Lower leg skin (tissue), 4 donors: ENCODE data around the gene CHD6. TPM values are rescaled to one million over a fixed set of nuclear protein-coding genes. Genes with fewer than 3 reads are reported as not detected.
"Not testable (repeated sequence)": the region's sequence is repeated elsewhere in the genome, so short reads cannot be mapped to it uniquely, and the experiment has no call there.

ENCODE experiments used
- DNase-seq, 2 donors: peaks; one replicate each; pipeline ENCODE4 v3.0.0-alpha.2; 2019; ENCODE audit warnings: low spot score in 2 of 2
- H3K4me3 ChIP-seq: fragments of 200-600 bp; sonication (generic); 2 replicates; pipeline ENCODE4 v1.5.1; 2017; ENCODE audit warnings: mild to moderate bottlenecking, low read depth; ENCODE audit not compliant: poor library complexity, severe bottlenecking
- POLR2A ChIP-seq, 2 donors: fragments of 450-650 bp; IDR thresholded peaks; one replicate each; pipeline ENCODE4 v1.6.1; 2016 to 2017; ENCODE audit warnings: antibody characterized with exemption in 2 of 2, mild to moderate bottlenecking in 1 of 2, moderate library complexity in 1 of 2
- WGBS, 2 donors: methylation state at CpG; one replicate each; pipeline ENCODE4 v1.1.5; 2018; 5-methylcytosine and 5-hydroxymethylcytosine counted together
- intact Hi-C: fragments of 100-400 bp; cut with DNase I; formaldehyde crosslinking; loops from one replicate; pipeline ENCODE4 v1.15.0; 2023; ENCODE audit warnings: low total_unique reads
- total RNA-seq, 4 donors: library from RNA; depleted of rRNA; stranded (reverse); fragments of >200 nt; gene quantifications; one replicate each; pipeline ENCODE4 v1.1.0, GENCODE V29; 2016
- TF ChIP-seq, protein P1 (sequence below), 3 donors: fragments of 450-650 bp; IDR thresholded peaks; one replicate each; pipeline ENCODE4 v1.5.1; 2016; ENCODE audit warnings: antibody characterized with exemption in 3 of 3, mild to moderate bottlenecking in 3 of 3, moderate library complexity in 2 of 3

Gene CHD6
- total RNA-seq, 4 donors from 2014 or later: 29.7 to 40.1 (median 37.7) TPM

DNA sequence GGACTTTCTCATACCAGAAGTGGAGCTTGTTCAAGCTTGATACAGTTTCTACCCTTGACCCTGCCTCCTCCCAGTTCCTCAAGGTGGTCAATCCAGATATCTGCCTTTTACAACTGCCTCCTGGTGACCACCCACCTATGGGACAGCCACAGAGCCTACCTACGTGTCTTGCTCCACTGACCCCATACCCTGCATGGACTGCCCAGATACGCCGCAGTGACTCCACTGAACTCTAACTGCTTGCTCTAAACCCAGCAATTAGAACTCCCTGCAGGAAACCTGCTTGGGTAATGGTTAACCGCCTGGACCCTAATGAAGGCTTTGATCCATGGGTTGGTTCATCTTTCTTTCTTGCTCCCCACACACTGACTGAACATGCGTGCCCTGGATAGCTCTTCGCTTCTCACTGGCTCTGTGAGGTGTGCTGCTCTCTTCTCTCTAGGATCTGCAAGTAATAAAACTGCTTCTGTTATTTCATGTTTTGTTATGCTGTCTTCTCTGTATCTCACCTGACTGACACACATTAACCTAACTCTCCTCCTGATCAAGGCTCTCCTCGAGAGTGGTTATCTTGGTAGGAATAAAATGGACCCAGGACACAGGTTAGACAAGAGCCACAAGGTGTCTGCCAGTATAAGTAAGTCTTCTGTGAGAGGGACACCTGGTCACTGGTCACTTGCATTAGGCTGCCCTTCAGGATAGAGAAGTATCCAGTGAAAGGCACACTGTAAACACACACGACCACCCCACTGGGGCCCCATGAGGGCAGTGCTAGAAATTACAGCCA lies 79.2 kb downstream of the CHD6 start:
- TF ChIP-seq POLR2A (IDR thresholded peaks at IDR 0.05): no peak
- TF ChIP-seq, protein P1, sequence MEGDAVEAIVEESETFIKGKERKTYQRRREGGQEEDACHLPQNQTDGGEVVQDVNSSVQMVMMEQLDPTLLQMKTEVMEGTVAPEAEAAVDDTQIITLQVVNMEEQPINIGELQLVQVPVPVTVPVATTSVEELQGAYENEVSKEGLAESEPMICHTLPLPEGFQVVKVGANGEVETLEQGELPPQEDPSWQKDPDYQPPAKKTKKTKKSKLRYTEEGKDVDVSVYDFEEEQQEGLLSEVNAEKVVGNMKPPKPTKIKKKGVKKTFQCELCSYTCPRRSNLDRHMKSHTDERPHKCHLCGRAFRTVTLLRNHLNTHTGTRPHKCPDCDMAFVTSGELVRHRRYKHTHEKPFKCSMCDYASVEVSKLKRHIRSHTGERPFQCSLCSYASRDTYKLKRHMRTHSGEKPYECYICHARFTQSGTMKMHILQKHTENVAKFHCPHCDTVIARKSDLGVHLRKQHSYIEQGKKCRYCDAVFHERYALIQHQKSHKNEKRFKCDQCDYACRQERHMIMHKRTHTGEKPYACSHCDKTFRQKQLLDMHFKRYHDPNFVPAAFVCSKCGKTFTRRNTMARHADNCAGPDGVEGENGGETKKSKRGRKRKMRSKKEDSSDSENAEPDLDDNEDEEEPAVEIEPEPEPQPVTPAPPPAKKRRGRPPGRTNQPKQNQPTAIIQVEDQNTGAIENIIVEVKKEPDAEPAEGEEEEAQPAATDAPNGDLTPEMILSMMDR (IDR thresholded peaks at IDR 0.05): no peak
- 93 to 95% methylated on average over 8 of the region's 8 CpGs for WGBS, 2 donors
- intact Hi-C loops: no loop called here
- no peak for DNase-seq
- H3K4me3 ChIP-seq: no peak overlapping the region

DNA sequence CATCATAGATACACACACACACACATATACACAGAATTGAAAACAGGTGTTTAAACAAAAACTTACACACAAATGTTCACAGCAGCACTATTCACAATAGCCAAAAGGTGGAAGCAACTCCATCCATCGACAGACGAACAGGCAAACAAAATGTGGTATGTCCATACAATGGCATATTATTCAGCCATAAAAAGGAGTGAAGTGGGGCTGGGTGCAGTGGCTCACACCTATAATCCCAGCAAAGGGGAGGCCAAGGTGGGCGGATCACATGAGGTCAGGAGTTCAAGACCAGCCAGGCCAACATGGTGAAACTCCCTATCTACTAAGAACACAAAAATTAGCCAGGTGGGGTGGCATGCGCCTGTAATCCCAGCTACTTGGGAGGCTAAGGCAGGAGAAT lies 80.3 kb downstream of the CHD6 start:
- 97% methylated on average over 4 of the region's 4 CpGs for WGBS, 2 donors
- TF ChIP-seq POLR2A (IDR thresholded peaks at IDR 0.05): no peak
- TF ChIP-seq, protein P1 (IDR thresholded peaks at IDR 0.05): no peak
- intact Hi-C loops: no loop called here
- no peak overlapping the region for H3K4me3 ChIP-seq
- DNase-seq: no peak

DNA sequence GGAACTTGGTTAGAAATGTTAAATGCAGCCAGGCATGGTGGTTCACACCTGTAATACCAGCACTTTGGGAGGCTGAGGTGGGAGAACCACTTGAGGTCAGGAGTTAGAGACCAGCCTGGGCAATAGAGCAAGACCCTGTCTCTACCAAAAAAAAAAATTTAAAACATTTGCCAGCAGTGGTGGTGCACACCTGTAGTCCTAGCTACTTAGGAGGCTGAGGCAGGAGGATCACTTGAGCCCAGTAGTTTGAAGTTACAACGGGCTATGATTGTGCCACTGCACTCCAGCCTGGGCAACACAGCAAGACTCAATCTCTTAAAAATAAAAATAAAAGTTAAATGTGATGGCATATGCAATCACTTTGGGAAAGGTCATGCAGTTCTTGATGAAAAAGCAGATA lies 82.6 kb downstream of the CHD6 start:
- 93 to 95% methylated on average over 1 of the region's 1 CpG for WGBS, 2 donors
- DNase-seq, H3K4me3 ChIP-seq, intact Hi-C loops: not testable (repeated sequence)

DNA sequence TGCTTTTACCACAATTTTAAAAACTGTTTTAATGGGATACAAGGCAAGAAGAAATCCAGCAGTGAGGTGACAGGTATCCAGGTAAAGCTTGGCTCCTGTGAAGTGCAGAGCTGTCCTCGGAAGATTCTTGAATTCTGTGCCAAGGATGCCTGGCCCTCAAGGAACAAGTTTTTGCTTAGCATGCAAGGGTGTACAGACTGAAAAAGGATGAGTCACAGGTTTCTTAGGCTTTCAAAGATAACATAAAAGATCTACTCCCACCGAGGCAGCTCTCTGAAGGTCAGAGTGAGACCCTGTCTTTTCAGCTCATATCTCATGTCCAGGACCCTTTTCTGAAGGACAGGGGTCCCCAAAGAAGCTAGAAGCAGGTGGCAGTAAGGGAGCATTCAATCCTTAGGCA lies 83.3 kb downstream of the CHD6 start:
- DNase-seq: no peak
- no peak for TF ChIP-seq POLR2A (IDR thresholded peaks at IDR 0.05)
- TF ChIP-seq, protein P1 (IDR thresholded peaks at IDR 0.05): no peak
- H3K4me3 ChIP-seq: no peak overlapping the region
- 51 to 67% methylated on average over 2 of the region's 2 CpGs for WGBS, 2 donors
- intact Hi-C loops: no loop called here

DNA sequence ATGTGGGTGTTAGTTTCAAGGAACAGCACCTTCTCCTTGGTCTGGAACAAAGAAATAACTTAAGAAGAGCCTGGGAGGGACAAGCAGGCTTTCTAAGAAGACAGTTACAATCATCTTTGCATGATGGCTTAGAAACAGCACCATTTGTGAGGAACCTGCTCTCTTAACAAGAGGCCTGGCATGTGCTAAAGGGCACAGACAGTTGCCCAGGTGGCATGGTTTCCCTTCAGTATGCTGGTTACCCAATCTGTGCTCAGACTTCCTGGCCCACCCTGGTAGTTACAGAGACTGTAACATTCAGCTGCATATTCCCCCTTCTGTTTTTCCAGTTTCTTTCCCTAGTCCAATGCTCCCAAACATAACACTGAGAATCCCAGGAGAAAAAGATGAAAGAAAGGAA lies 84.0 kb downstream of the CHD6 start:
- intact Hi-C loops: no loop called here
- TF ChIP-seq, protein P1 (IDR thresholded peaks at IDR 0.05): no peak
- TF ChIP-seq POLR2A (IDR thresholded peaks at IDR 0.05): no peak
- no peak for DNase-seq
- H3K4me3 ChIP-seq: no peak overlapping the region

DNA sequence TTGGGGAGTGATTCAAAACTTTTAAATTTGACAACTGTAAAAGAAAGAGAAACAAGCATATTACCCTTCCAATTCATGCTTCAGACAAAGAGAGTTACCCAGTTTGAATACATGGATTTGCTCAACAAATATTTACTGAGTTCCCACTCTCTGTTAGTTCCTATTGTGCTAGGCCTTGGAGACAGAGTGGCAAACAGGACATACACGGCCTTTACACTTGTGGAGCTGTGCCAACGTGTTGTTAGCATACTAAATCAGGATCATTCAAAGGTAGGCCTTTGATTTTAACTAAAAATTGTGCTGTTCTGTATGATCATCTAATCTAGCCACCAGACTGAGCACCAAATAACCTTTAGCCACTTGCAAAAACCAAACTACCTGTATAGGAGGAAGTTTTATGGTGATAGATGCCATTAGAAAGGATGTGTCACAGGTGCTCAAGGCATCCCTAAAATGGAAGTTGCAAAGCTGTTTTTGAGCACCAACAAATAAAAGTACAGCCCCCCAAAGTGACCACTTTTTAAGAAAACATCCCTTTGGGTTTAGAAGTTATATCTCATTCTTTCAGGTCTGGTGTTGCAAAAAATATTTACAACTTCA lies 84.5 kb downstream of the CHD6 start:
- WGBS, 2 donors: 76 to 78% methylated on average over 2 of the region's 2 CpGs
- intact Hi-C loops: no loop called here
- TF ChIP-seq, protein P1 (IDR thresholded peaks at IDR 0.05): no peak
- TF ChIP-seq POLR2A (IDR thresholded peaks at IDR 0.05): no peak
- H3K4me3 ChIP-seq: no peak overlapping the region
- no peak for DNase-seq
